ENCODE data around the gene FSD1. TPM values are rescaled to one million over a fixed set of nuclear protein-coding genes. Genes with fewer than 3 reads are reported as not detected.

FSD1 gene
- total and polyA plus RNA-seq, 10 of the 15 experiments (the other 5 are each of a cell fraction or from before 2014, with no cell fraction given) = 0.15 to 5.1 (median 4.0) TPM; not detected in 1

DNA sequence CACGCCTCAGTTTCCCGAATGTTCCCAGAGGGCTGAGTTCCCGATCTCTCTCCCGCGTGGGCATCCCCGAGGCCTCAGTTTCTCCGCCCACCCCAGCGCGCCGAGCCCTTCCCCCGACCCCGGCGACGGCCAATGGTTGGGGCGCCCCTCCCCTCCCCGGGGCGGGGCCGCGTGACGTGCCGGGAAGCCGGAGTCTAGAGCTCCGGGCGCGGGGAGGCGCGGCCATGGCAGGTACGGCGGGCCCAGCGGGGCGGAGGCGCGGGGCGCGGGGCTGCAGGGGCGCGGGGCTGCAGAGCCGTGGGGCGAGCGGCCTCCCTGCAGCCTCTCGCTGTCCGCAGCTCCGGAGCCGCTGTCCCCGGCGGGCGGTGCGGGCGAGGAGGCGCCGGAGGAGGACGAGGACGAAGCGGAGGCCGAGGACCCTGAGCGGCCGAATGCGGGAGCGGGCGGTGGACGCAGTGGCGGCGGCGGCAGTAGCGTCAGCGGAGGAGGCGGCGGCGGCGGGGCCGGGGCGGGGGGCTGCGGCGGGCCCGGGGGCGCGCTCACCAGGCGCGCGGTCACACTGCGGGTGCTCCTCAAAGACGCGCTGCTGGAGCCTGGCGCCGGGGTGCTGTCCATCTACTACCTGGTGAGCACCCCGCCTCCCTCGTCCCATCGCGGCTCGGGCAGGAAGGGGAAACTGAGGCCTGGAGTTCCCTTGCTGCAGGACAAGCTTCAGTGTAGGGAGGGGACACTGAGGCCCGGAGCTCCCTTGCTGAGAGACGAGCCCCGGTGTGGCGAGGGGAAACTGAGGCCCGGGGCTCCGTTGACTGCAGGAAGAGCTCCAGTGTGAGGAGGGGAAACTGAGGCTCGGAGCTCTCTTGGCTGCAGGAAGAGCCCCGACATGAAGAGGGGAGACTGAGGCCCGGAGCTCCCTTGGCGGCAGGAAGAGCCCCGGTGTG is 39.2 kb downstream of the FSD1 start, which contains the start of gene MPND (continued):
- TF ChIP-seq, protein P1, sequence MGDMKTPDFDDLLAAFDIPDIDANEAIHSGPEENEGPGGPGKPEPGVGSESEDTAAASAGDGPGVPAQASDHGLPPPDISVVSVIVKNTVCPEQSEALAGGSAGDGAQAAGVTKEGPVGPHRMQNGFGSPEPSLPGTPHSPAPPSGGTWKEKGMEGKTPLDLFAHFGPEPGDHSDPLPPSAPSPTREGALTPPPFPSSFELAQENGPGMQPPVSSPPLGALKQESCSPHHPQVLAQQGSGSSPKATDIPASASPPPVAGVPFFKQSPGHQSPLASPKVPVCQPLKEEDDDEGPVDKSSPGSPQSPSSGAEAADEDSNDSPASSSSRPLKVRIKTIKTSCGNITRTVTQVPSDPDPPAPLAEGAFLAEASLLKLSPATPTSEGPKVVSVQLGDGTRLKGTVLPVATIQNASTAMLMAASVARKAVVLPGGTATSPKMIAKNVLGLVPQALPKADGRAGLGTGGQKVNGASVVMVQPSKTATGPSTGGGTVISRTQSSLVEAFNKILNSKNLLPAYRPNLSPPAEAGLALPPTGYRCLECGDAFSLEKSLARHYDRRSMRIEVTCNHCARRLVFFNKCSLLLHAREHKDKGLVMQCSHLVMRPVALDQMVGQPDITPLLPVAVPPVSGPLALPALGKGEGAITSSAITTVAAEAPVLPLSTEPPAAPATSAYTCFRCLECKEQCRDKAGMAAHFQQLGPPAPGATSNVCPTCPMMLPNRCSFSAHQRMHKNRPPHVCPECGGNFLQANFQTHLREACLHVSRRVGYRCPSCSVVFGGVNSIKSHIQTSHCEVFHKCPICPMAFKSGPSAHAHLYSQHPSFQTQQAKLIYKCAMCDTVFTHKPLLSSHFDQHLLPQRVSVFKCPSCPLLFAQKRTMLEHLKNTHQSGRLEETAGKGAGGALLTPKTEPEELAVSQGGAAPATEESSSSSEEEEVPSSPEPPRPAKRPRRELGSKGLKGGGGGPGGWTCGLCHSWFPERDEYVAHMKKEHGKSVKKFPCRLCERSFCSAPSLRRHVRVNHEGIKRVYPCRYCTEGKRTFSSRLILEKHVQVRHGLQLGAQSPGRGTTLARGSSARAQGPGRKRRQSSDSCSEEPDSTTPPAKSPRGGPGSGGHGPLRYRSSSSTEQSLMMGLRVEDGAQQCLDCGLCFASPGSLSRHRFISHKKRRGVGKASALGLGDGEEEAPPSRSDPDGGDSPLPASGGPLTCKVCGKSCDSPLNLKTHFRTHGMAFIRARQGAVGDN (IDR thresholded peaks at IDR 0.05) = no peak
- TF ChIP-seq STAT3 (IDR thresholded peaks at IDR 0.05; ENCODE audit: low read depth, low read length) (no peak), CBFB (IDR thresholded peaks at IDR 0.05; ENCODE audit: low read depth) (no peak), BRCA1 (IDR thresholded peaks at IDR 0.05; ENCODE audit: low read depth, low read length) (no peak), KDM1A (IDR thresholded peaks at IDR 0.05; ENCODE audit: borderline replicate concordance) (no peak), HDGF (IDR thresholded peaks at IDR 0.05) (no peak), SUZ12 (IDR thresholded peaks at IDR 0.05; ENCODE audit: unreplicated experiment) (no peak), MYB (IDR thresholded peaks at IDR 0.05; ENCODE audit: borderline replicate concordance, low read depth, low read length) (no peak), SP1 (IDR thresholded peaks at IDR 0.05; ENCODE audit: low read depth, low read length) (peak; percentile 18), HDAC6 (IDR thresholded peaks at IDR 0.05; ENCODE audit: unreplicated experiment) (no peak), YY1 (IDR thresholded peaks at IDR 0.05; ENCODE audit: low read depth, low read length) (peak; percentile 85)
- TF ChIP-seq, protein P2, sequence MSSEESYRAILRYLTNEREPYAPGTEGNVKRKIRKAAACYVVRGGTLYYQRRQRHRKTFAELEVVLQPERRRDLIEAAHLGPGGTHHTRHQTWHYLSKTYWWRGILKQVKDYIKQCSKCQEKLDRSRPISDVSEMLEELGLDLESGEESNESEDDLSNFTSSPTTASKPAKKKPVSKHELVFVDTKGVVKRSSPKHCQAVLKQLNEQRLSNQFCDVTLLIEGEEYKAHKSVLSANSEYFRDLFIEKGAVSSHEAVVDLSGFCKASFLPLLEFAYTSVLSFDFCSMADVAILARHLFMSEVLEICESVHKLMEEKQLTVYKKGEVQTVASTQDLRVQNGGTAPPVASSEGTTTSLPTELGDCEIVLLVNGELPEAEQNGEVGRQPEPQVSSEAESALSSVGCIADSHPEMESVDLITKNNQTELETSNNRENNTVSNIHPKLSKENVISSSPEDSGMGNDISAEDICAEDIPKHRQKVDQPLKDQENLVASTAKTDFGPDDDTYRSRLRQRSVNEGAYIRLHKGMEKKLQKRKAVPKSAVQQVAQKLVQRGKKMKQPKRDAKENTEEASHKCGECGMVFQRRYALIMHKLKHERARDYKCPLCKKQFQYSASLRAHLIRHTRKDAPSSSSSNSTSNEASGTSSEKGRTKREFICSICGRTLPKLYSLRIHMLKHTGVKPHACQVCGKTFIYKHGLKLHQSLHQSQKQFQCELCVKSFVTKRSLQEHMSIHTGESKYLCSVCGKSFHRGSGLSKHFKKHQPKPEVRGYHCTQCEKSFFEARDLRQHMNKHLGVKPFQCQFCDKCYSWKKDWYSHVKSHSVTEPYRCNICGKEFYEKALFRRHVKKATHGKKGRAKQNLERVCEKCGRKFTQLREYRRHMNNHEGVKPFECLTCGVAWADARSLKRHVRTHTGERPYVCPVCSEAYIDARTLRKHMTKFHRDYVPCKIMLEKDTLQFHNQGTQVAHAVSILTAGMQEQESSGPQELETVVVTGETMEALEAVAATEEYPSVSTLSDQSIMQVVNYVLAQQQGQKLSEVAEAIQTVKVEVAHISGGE (CRISPR knock-in tag; IDR thresholded peaks at IDR 0.05) = no peak
